GM23338 (cell line): Measurements from ENCODE around the gene CDK10. TPM values are rescaled to one million over a fixed set of nuclear protein-coding genes. Genes with fewer than 3 reads are reported as not detected.
A peak's percentile ranks its signal among the peaks of the same experiment; 100 is the strongest.

Experiments
- ATAC-seq: fragments of 200-7000 bp; cut with Tn5 transposase; 3 replicates; pipeline ENCODE4 v1.9.1; 2020
- DNase-seq: peaks from one replicate; pipeline ENCODE4 v3.0.0-alpha.2; 2015; ENCODE audit warnings: low spot score
- H2AFZ ChIP-seq: fragments of 200-600 bp; sonication (generic); 2 replicates; pipeline ENCODE4 v1.8.0; 2016; ENCODE audit warnings: antibody characterized with exemption, mild to moderate bottlenecking, moderate library complexity
- H3F3A ChIP-seq: fragments of 200-600 bp; sonication (generic); replicated peaks from 2 replicates; pipeline ENCODE4 v1.8.0; 2017; ENCODE audit warnings: antibody characterized with exemption, mixed run types, low read depth
- H3K27ac ChIP-seq: fragments of 200-600 bp; sonication (generic); 2 replicates; pipeline ENCODE4 v1.6.1; 2016; ENCODE audit warnings: low read depth
- H3K27me3 ChIP-seq: fragments of 200-600 bp; sonication (generic); 2 replicates; pipeline ENCODE4 v1.8.0; 2016; ENCODE audit warnings: mild to moderate bottlenecking, mixed run types, moderate library complexity; ENCODE audit not compliant: insufficient read depth
- H3K36me3 ChIP-seq: fragments of 200-600 bp; sonication (generic); 2 replicates; pipeline ENCODE4 v1.8.0; 2016; ENCODE audit warnings: mild to moderate bottlenecking; ENCODE audit not compliant: insufficient read depth
- H3K4me1 ChIP-seq: fragments of 200-600 bp; sonication (generic); 2 replicates; pipeline ENCODE4 v1.8.0; 2016; ENCODE audit warnings: mild to moderate bottlenecking, moderate library complexity; ENCODE audit not compliant: insufficient read depth
- H3K4me2 ChIP-seq: fragments of 200-600 bp; sonication (generic); 2 replicates; pipeline ENCODE4 v1.7.1; 2017; ENCODE audit warnings: mixed run types
- H3K4me3 ChIP-seq: fragments of 200-600 bp; sonication (generic); 2 replicates; pipeline ENCODE4 v1.6.1; 2016; ENCODE audit warnings: mixed run types
- H3K79me2 ChIP-seq: fragments of 200-600 bp; sonication (generic); replicated peaks from 2 replicates; pipeline ENCODE4 v1.8.0; 2017; ENCODE audit warnings: mild to moderate bottlenecking; ENCODE audit not compliant: insufficient read depth
- H3K9me2 ChIP-seq: fragments of 200-600 bp; sonication (generic); 2 replicates; pipeline ENCODE4 v1.8.0; 2017; ENCODE audit not compliant: insufficient read depth
- H4K20me1 ChIP-seq: fragments of 200-600 bp; sonication (generic); replicated peaks from 2 replicates; pipeline ENCODE4 v1.8.0; 2017; ENCODE audit warnings: mild to moderate bottlenecking; ENCODE audit not compliant: insufficient read depth
- H3K27ac Mint-ChIP-seq: 2 replicates; pipeline ENCODE4 v1.8.0; 2020; ENCODE audit warnings: inconsistent platforms, mild to moderate bottlenecking, moderate library complexity, mixed read lengths
- H3K27me3 Mint-ChIP-seq: 3 replicates; pipeline ENCODE4 v1.8.0; 2022; ENCODE audit warnings: low read depth, mild to moderate bottlenecking, moderate library complexity, mixed read lengths, inconsistent platforms; ENCODE audit not compliant: insufficient read depth, poor library complexity
- H3K36me3 Mint-ChIP-seq: 3 replicates; pipeline ENCODE4 v1.8.0; 2021; ENCODE audit warnings: low read depth, mild to moderate bottlenecking, inconsistent platforms, moderate library complexity, mixed read lengths
- H3K4me1 Mint-ChIP-seq: 3 replicates; pipeline ENCODE4 v1.8.0; 2020; ENCODE audit warnings: mild to moderate bottlenecking, inconsistent platforms, mixed read lengths
- H3K4me3 Mint-ChIP-seq: 3 replicates; pipeline ENCODE4 v1.8.0; 2021; ENCODE audit warnings: moderate library complexity, mild to moderate bottlenecking, inconsistent platforms, mixed read lengths
- H3K9me3 Mint-ChIP-seq: 3 replicates; pipeline ENCODE4 v1.8.0; 2020; ENCODE audit warnings: moderate library complexity, mild to moderate bottlenecking, inconsistent platforms, mixed read lengths
- CREB1 ChIP-seq: fragments of 250-450 bp; sonication (Bioruptor Pico); IDR thresholded peaks from 2 replicates; pipeline ENCODE4 v1.5.0; 2020; ENCODE audit warnings: low read depth, mild to moderate bottlenecking, moderate library complexity
- ETS1 ChIP-seq: IDR thresholded peaks from 2 replicates; pipeline ENCODE4 v1.6.1; 2016; ENCODE audit warnings: antibody characterized with exemption
- EZH2phosphoT487 ChIP-seq: fragments of 200-600 bp; sonication (generic); IDR thresholded peaks from one replicate; pipeline ENCODE4 v1.8.1; 2018; ENCODE audit warnings: antibody characterized with exemption; ENCODE audit not compliant: unreplicated experiment
- JUNB ChIP-seq: IDR thresholded peaks from one replicate; pipeline ENCODE4 v1.6.1; 2016; ENCODE audit warnings: antibody characterized with exemption; ENCODE audit not compliant: unreplicated experiment
- POLR2AphosphoS5 ChIP-seq: IDR thresholded peaks from 2 replicates; pipeline ENCODE4 v1.6.1; 2016; ENCODE audit warnings: antibody characterized with exemption, low read depth
- STAT1 ChIP-seq: IDR thresholded peaks from one replicate; pipeline ENCODE4 v1.6.1; 2016; ENCODE audit warnings: antibody characterized with exemption; ENCODE audit not compliant: unreplicated experiment
- ZNF114 ChIP-seq: fragments of 250-450 bp; sonication (Bioruptor Pico); IDR thresholded peaks from 2 replicates; pipeline ENCODE4 v1.5.0; 2020; ENCODE audit warnings: mild to moderate bottlenecking, moderate library complexity
- ZNF331 ChIP-seq: fragments of 250-450 bp; sonication (Bioruptor Pico); IDR thresholded peaks from 2 replicates; pipeline ENCODE4 v1.5.0; 2020; ENCODE audit warnings: low read depth, mild to moderate bottlenecking, moderate library complexity
- polyA plus RNA-seq: library from polyadenylated mRNA; unstranded; fragments of >200 nt; fragmentation: Nextera tagmentation; extraction: Ambion mirVana; gene quantifications from 2 replicates; pipeline ENCODE4 v1.2.1, GENCODE V29; 2016
- total RNA-seq: library from RNA; depleted of rRNA; stranded (reverse); fragments of >200 nt; shearing (Covaris generic); gene quantifications from 2 replicates; pipeline ENCODE4 v1.2.3, GENCODE V29; 2014
- TF ChIP-seq, protein P1 (sequence below), 2 experiments: fragments of 200-600 bp in 1 of 2; sonication (generic) in 1 of 2; conservative IDR thresholded peaks; 2 replicates each; pipeline versions ENCODE4 v1.5.1 to v1.6.1; 2016 to 2017; ENCODE audit warnings: antibody characterized with exemption in 2 of 2, low read depth in 2 of 2, mild to moderate bottlenecking in 2 of 2, moderate library complexity in 1 of 2
- TF ChIP-seq, protein P2 (sequence below): fragments of 250-450 bp; sonication (Bioruptor Pico); IDR thresholded peaks from 2 replicates; pipeline ENCODE4 v1.5.0; 2020; ENCODE audit warnings: mild to moderate bottlenecking, moderate library complexity
- TF ChIP-seq, protein P3 (sequence below): IDR thresholded peaks from one replicate; pipeline ENCODE4 v1.6.1; 2018; ENCODE audit warnings: antibody characterized with exemption; ENCODE audit not compliant: unreplicated experiment

Gene CDK10
- total and polyA plus RNA-seq, 2 experiments from 2014 or later, result 64.6 to 88.0 TPM

GRCh38 chr16:89685916-89686315, 573 bp upstream of the CDK10 start:
- DNase-seq (no peak), ATAC-seq (no peak)
- H3K27ac ChIP-seq, result no peak overlapping the region
- Mint-ChIP-seq H3K27ac (no peak overlapping the region), H3K9me3 (peaks cover 53% of the 10 kb centered on the region), H3K4me1 (peaks cover 7% of the 10 kb centered on the region; the same call in 2 of the 3 replicates), H3K27me3 (peaks cover 20% of the 10 kb centered on the region), H3K36me3 (peaks cover 73% of the 10 kb centered on the region), H3K4me3 (0 out of 3 replicates have a peak overlapping the region, but pooled peaks have one; percentile 24)
- no peaks in the 10 kb centered on the region for H3K36me3 ChIP-seq
- no peak overlapping the region for H3K4me3 ChIP-seq
- H3K9me2 ChIP-seq, result 0 out of 2 replicates have a peak, but pooled peaks cover 4% of the 10 kb centered on the region
- TF ChIP-seq, protein P1, sequence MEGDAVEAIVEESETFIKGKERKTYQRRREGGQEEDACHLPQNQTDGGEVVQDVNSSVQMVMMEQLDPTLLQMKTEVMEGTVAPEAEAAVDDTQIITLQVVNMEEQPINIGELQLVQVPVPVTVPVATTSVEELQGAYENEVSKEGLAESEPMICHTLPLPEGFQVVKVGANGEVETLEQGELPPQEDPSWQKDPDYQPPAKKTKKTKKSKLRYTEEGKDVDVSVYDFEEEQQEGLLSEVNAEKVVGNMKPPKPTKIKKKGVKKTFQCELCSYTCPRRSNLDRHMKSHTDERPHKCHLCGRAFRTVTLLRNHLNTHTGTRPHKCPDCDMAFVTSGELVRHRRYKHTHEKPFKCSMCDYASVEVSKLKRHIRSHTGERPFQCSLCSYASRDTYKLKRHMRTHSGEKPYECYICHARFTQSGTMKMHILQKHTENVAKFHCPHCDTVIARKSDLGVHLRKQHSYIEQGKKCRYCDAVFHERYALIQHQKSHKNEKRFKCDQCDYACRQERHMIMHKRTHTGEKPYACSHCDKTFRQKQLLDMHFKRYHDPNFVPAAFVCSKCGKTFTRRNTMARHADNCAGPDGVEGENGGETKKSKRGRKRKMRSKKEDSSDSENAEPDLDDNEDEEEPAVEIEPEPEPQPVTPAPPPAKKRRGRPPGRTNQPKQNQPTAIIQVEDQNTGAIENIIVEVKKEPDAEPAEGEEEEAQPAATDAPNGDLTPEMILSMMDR (conservative IDR thresholded peaks at IDR 0.05; ENCODE audit: low read depth in 2 of 2), result no peak
- TF ChIP-seq, protein P2, sequence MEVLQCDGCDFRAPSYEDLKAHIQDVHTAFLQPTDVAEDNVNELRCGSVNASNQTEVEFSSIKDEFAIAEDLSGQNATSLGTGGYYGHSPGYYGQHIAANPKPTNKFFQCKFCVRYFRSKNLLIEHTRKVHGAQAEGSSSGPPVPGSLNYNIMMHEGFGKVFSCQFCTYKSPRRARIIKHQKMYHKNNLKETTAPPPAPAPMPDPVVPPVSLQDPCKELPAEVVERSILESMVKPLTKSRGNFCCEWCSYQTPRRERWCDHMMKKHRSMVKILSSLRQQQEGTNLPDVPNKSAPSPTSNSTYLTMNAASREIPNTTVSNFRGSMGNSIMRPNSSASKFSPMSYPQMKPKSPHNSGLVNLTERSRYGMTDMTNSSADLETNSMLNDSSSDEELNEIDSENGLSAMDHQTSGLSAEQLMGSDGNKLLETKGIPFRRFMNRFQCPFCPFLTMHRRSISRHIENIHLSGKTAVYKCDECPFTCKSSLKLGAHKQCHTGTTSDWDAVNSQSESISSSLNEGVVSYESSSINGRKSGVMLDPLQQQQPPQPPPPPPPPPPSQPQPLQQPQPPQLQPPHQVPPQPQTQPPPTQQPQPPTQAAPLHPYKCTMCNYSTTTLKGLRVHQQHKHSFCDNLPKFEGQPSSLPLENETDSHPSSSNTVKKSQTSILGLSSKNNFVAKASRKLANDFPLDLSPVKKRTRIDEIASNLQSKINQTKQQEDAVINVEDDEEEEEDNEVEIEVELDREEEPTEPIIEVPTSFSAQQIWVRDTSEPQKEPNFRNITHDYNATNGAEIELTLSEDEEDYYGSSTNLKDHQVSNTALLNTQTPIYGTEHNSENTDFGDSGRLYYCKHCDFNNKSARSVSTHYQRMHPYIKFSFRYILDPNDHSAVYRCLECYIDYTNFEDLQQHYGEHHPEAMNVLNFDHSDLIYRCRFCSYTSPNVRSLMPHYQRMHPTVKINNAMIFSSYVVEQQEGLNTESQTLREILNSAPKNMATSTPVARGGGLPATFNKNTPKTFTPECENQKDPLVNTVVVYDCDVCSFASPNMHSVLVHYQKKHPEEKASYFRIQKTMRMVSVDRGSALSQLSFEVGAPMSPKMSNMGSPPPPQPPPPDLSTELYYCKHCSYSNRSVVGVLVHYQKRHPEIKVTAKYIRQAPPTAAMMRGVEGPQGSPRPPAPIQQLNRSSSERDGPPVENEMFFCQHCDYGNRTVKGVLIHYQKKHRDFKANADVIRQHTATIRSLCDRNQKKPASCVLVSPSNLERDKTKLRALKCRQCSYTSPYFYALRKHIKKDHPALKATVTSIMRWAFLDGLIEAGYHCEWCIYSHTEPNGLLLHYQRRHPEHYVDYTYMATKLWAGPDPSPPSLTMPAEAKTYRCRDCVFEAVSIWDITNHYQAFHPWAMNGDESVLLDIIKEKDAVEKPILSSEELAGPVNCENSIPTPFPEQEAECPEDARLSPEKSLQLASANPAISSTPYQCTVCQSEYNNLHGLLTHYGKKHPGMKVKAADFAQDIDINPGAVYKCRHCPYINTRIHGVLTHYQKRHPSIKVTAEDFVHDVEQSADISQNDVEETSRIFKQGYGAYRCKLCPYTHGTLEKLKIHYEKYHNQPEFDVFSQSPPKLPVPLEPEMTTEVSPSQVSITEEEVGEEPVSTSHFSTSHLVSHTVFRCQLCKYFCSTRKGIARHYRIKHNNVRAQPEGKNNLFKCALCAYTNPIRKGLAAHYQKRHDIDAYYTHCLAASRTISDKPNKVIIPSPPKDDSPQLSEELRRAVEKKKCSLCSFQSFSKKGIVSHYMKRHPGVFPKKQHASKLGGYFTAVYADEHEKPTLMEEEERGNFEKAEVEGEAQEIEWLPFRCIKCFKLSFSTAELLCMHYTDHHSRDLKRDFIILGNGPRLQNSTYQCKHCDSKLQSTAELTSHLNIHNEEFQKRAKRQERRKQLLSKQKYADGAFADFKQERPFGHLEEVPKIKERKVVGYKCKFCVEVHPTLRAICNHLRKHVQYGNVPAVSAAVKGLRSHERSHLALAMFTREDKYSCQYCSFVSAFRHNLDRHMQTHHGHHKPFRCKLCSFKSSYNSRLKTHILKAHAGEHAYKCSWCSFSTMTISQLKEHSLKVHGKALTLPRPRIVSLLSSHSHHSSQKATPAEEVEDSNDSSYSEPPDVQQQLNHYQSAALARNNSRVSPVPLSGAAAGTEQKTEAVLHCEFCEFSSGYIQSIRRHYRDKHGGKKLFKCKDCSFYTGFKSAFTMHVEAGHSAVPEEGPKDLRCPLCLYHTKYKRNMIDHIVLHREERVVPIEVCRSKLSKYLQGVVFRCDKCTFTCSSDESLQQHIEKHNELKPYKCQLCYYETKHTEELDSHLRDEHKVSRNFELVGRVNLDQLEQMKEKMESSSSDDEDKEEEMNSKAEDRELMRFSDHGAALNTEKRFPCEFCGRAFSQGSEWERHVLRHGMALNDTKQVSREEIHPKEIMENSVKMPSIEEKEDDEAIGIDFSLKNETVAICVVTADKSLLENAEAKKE (CRISPR knock-in tag), result no peak
- TF ChIP-seq EZH2phosphoT487 (no peak), JUNB (no peak), ZNF114 (CRISPR knock-in tag) (no peak), CREB1 (CRISPR knock-in tag) (no peak), POLR2AphosphoS5 (no peak), ZNF331 (CRISPR knock-in tag) (no peak), ETS1 (no peak), STAT1 (no peak)
- TF ChIP-seq, protein P3, sequence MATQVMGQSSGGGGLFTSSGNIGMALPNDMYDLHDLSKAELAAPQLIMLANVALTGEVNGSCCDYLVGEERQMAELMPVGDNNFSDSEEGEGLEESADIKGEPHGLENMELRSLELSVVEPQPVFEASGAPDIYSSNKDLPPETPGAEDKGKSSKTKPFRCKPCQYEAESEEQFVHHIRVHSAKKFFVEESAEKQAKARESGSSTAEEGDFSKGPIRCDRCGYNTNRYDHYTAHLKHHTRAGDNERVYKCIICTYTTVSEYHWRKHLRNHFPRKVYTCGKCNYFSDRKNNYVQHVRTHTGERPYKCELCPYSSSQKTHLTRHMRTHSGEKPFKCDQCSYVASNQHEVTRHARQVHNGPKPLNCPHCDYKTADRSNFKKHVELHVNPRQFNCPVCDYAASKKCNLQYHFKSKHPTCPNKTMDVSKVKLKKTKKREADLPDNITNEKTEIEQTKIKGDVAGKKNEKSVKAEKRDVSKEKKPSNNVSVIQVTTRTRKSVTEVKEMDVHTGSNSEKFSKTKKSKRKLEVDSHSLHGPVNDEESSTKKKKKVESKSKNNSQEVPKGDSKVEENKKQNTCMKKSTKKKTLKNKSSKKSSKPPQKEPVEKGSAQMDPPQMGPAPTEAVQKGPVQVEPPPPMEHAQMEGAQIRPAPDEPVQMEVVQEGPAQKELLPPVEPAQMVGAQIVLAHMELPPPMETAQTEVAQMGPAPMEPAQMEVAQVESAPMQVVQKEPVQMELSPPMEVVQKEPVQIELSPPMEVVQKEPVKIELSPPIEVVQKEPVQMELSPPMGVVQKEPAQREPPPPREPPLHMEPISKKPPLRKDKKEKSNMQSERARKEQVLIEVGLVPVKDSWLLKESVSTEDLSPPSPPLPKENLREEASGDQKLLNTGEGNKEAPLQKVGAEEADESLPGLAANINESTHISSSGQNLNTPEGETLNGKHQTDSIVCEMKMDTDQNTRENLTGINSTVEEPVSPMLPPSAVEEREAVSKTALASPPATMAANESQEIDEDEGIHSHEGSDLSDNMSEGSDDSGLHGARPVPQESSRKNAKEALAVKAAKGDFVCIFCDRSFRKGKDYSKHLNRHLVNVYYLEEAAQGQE, result no peak
- peaks cover 4% of the 10 kb centered on the region; the same call in 1 of the 2 replicates for H4K20me1 ChIP-seq
- H3K27me3 ChIP-seq, result no peaks in the 10 kb centered on the region
- H3K4me1 ChIP-seq, result 0 out of 2 replicates have a peak, but pooled peaks cover 8% of the 10 kb centered on the region
- H3K4me2 ChIP-seq, result no peak overlapping the region
- H2AFZ ChIP-seq, result no peak overlapping the region
- 0 out of 2 replicates have a peak, but pooled peaks cover 6% of the 10 kb centered on the region for H3F3A ChIP-seq
- peaks cover 12% of the 10 kb centered on the region for H3K79me2 ChIP-seq
